HepG2 (cell line): ENCODE results near the gene MIF. TPM values are rescaled to one million over a fixed set of nuclear protein-coding genes. Genes with fewer than 3 reads are reported as not detected.

ENCODE experiments used
- ATRX ChIP-seq: sonication (generic); formaldehyde crosslinking; IDR thresholded peaks from 2 replicates; pipeline ENCODE4 v1.4.0; 2020; ENCODE audit warnings: missing genetic modification reagents, borderline replicate concordance
- CEBPB ChIP-seq: IDR thresholded peaks from 2 replicates; pipeline ENCODE4 v1.6.1; 2011; ENCODE audit warnings: low read depth, low read length, improper control_type of control experiment, borderline replicate concordance
- HNF4A ChIP-seq: sonication (generic); formaldehyde crosslinking; IDR thresholded peaks from 2 replicates; pipeline ENCODE4 v1.4.0; 2020; ENCODE audit warnings: missing genetic modification reagents
- HNRNPH1 ChIP-seq: fragments of 200-400 bp; formaldehyde crosslinking; optimal IDR thresholded peaks from 2 replicates; pipeline ENCODE3; 2017; ENCODE audit warnings: mild to moderate bottlenecking, low read depth, low read length
- JUND ChIP-seq: sonication (generic); formaldehyde crosslinking; IDR thresholded peaks from 2 replicates; pipeline ENCODE4 v1.8.0; 2022; ENCODE audit warnings: mild to moderate bottlenecking, missing genetic modification reagents
- MEIS1 ChIP-seq: sonication (generic); formaldehyde crosslinking; IDR thresholded peaks from 2 replicates; pipeline ENCODE4 v1.9.0; 2021; ENCODE audit warnings: mild to moderate bottlenecking, missing genetic modification reagents, moderate library complexity, borderline replicate concordance
- MEIS2 ChIP-seq: sonication (generic); formaldehyde crosslinking; IDR thresholded peaks from 2 replicates; pipeline ENCODE4 v1.9.0; 2021; ENCODE audit warnings: mild to moderate bottlenecking, missing genetic modification reagents
- NFRKB ChIP-seq: fragments of 450-650 bp; IDR thresholded peaks from 2 replicates; pipeline ENCODE4 v1.6.1; 2017
- PATZ1 ChIP-seq: sonication (generic); formaldehyde crosslinking; IDR thresholded peaks from 2 replicates; pipeline ENCODE4 v1.4.0; 2020; ENCODE audit warnings: missing genetic modification reagents
- POLR2AphosphoS5 ChIP-seq: IDR thresholded peaks from 2 replicates; pipeline ENCODE4 v1.6.1; 2012; ENCODE audit warnings: low read depth, low read length
- REL ChIP-seq: sonication (generic); formaldehyde crosslinking; conservative IDR thresholded peaks from 2 replicates; pipeline ENCODE4 v1.8.0; 2022; ENCODE audit warnings: mild to moderate bottlenecking, missing genetic modification reagents, moderate library complexity
- RFX5 ChIP-seq: IDR thresholded peaks from 2 replicates; pipeline ENCODE4 v1.6.1; 2011; ENCODE audit warnings: low read depth, low read length, improper control_type of control experiment
- SATB2 ChIP-seq: sonication (generic); formaldehyde crosslinking; IDR thresholded peaks from 2 replicates; pipeline ENCODE4 v1.5.0; 2020; ENCODE audit warnings: missing genetic modification reagents
- SIN3A ChIP-seq: IDR thresholded peaks from 2 replicates; pipeline ENCODE4 v1.6.1; 2011; ENCODE audit warnings: low read depth, mild to moderate bottlenecking, control low read depth, low read length, borderline replicate concordance
- YEATS2 ChIP-seq: sonication (generic); formaldehyde crosslinking; IDR thresholded peaks from 2 replicates; pipeline ENCODE4 v1.4.0; 2020; ENCODE audit warnings: missing genetic modification reagents, borderline replicate concordance
- ZBTB21 ChIP-seq: sonication (generic); formaldehyde crosslinking; IDR thresholded peaks from 2 replicates; pipeline ENCODE4 v1.4.0; 2020; ENCODE audit warnings: missing genetic modification reagents
- ZFP1 ChIP-seq: IDR thresholded peaks from 2 replicates; pipeline ENCODE4 v1.6.1; 2016
- ZFY ChIP-seq: sonication (generic); formaldehyde crosslinking; IDR thresholded peaks from 2 replicates; pipeline ENCODE4 v1.4.0; 2020; ENCODE audit warnings: missing genetic modification reagents
- ZNF260 ChIP-seq: sonication (generic); formaldehyde crosslinking; IDR thresholded peaks from 2 replicates; pipeline ENCODE4 v1.4.0; 2020; ENCODE audit warnings: missing genetic modification reagents, low read depth, mild to moderate bottlenecking, borderline replicate concordance
- ZNF383 ChIP-seq: sonication (generic); formaldehyde crosslinking; IDR thresholded peaks from 2 replicates; pipeline ENCODE4 v1.4.0; 2020; ENCODE audit warnings: missing genetic modification reagents, mild to moderate bottlenecking, borderline replicate concordance
- ZNF451 ChIP-seq: sonication (generic); formaldehyde crosslinking; IDR thresholded peaks from 2 replicates; pipeline ENCODE4 v1.5.0; 2020; ENCODE audit warnings: mild to moderate bottlenecking, missing genetic modification reagents
- ZNF496 ChIP-seq: sonication (generic); formaldehyde crosslinking; IDR thresholded peaks from 2 replicates; pipeline ENCODE4 v1.8.1; 2023; ENCODE audit warnings: mild to moderate bottlenecking, moderate library complexity, missing genetic modification reagents; ENCODE audit not compliant: insufficient replicate concordance
- ZNF589 ChIP-seq: sonication (generic); formaldehyde crosslinking; conservative IDR thresholded peaks from 2 replicates; pipeline ENCODE4 v1.8.0; 2022; ENCODE audit warnings: mild to moderate bottlenecking, moderate library complexity, missing genetic modification reagents
- ZNF766 ChIP-seq: sonication (generic); formaldehyde crosslinking; IDR thresholded peaks from 2 replicates; pipeline ENCODE4 v1.5.0; 2020; ENCODE audit warnings: missing genetic modification reagents, borderline replicate concordance
- ZNF776 ChIP-seq: sonication (generic); formaldehyde crosslinking; IDR thresholded peaks from 2 replicates; pipeline ENCODE4 v1.4.0; 2020; ENCODE audit warnings: mild to moderate bottlenecking, missing genetic modification reagents
- ZSCAN5A ChIP-seq: sonication (generic); formaldehyde crosslinking; IDR thresholded peaks from 2 replicates; pipeline ENCODE4 v1.8.0; 2022; ENCODE audit warnings: mild to moderate bottlenecking, missing genetic modification reagents, borderline replicate concordance
- polyA plus RNA-seq, 8 experiments: library from polyadenylated mRNA; depleted of rRNA in 3 of 8; stranded (reverse) in 7 of 8; unstranded in 1 of 8; fragments of >200 nt; fragmentation: Illumina TruSeq in 4 of 8; extraction: Trizol in 4 of 8; gene quantifications; 2 replicates each; pipeline versions ENCODE4 v1.2.1 to v1.2.3, GENCODE V29; 2011 to 2016; ENCODE audit warnings: low read depth in 4 of 8, missing spikeins in 1 of 8, mixed read lengths in 1 of 8; ENCODE audit not compliant: insufficient read depth in 1 of 8
- total RNA-seq, 5 experiments: library from RNA; depleted of rRNA; stranded (reverse); fragments of >200 nt; fragmentation: Illumina TruSeq; extraction: Trizol; gene quantifications; 2 replicates each; pipeline ENCODE4 v1.2.3, GENCODE V29; 2016; ENCODE audit warnings: low read depth in 1 of 5
- TF ChIP-seq, protein P1 (sequence below): sonication (generic); formaldehyde crosslinking; IDR thresholded peaks from 2 replicates; pipeline ENCODE4 v1.5.1; 2020; ENCODE audit warnings: missing genetic modification reagents, mild to moderate bottlenecking, borderline replicate concordance

Gene MIF
- total and polyA plus RNA-seq, 2 of the 13 experiments (the other 11 are each of a cell fraction or from before 2014, with no cell fraction given) = 634 to 675 TPM

GRCh38 chr22:23895599-23896144, 1.5 kb downstream of the MIF start (continued):
- no peak for TF ChIP-seq YEATS2 (CRISPR knock-in tag)
- no peak for TF ChIP-seq ZNF383 (CRISPR knock-in tag)
- no peak for TF ChIP-seq MEIS1 (CRISPR knock-in tag)
- no peak for TF ChIP-seq ZNF260 (CRISPR knock-in tag)
- TF ChIP-seq ATRX (CRISPR knock-in tag) = no peak
- TF ChIP-seq CEBPB = no peak
- no peak for TF ChIP-seq ZBTB21 (CRISPR knock-in tag)
- no peak for TF ChIP-seq REL (CRISPR knock-in tag)
- no peak for TF ChIP-seq JUND (CRISPR knock-in tag)
- no peak for TF ChIP-seq RFX5
- no peak for TF ChIP-seq HNRNPH1
- TF ChIP-seq, protein P1, sequence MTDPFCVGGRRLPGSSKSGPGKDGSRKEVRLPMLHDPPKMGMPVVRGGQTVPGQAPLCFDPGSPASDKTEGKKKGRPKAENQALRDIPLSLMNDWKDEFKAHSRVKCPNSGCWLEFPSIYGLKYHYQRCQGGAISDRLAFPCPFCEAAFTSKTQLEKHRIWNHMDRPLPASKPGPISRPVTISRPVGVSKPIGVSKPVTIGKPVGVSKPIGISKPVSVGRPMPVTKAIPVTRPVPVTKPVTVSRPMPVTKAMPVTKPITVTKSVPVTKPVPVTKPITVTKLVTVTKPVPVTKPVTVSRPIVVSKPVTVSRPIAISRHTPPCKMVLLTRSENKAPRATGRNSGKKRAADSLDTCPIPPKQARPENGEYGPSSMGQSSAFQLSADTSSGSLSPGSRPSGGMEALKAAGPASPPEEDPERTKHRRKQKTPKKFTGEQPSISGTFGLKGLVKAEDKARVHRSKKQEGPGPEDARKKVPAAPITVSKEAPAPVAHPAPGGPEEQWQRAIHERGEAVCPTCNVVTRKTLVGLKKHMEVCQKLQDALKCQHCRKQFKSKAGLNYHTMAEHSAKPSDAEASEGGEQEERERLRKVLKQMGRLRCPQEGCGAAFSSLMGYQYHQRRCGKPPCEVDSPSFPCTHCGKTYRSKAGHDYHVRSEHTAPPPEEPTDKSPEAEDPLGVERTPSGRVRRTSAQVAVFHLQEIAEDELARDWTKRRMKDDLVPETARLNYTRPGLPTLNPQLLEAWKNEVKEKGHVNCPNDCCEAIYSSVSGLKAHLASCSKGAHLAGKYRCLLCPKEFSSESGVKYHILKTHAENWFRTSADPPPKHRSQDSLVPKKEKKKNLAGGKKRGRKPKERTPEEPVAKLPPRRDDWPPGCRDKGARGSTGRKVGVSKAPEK (CRISPR knock-in tag) = no peak
- TF ChIP-seq ZSCAN5A (CRISPR knock-in tag) = 0 out of 2 replicates have a peak, but pooled peaks have one; percentile 12
- TF ChIP-seq ZNF451 = no peak
- no peak for TF ChIP-seq ZNF589 (CRISPR knock-in tag)
- TF ChIP-seq ZFY = no peak; the same call in 1 of the 2 replicates
- TF ChIP-seq PATZ1 = no peak
- TF ChIP-seq SATB2 = no peak
- 0 out of 2 replicates have a peak, but pooled peaks have one; percentile 11 for TF ChIP-seq SIN3A
- TF ChIP-seq ZNF766 (CRISPR knock-in tag) = no peak
- no peak for TF ChIP-seq ZNF496 (CRISPR knock-in tag)
- 0 out of 2 replicates have a peak, but pooled peaks have one; percentile 27 for TF ChIP-seq ZNF776 (CRISPR knock-in tag)
- no peak for TF ChIP-seq MEIS2
- no peak for TF ChIP-seq ZFP1 (CRISPR knock-in tag)
- TF ChIP-seq POLR2AphosphoS5 = no peak; the same call in 1 of the 2 replicates
- no peak for TF ChIP-seq HNF4A (CRISPR knock-in tag)
- no peak for TF ChIP-seq NFRKB
